GM19099 (cell line): ENCODE results near the gene COL6A6.

Source experiments
- POLR2A ChIP-seq: IDR thresholded peaks from 3 replicates; pipeline ENCODE4 v1.6.1; 2011; ENCODE audit warnings: low read depth; ENCODE audit not compliant: insufficient read length; ENCODE audit errors: extremely low read depth

COL6A6 gene, protein sequence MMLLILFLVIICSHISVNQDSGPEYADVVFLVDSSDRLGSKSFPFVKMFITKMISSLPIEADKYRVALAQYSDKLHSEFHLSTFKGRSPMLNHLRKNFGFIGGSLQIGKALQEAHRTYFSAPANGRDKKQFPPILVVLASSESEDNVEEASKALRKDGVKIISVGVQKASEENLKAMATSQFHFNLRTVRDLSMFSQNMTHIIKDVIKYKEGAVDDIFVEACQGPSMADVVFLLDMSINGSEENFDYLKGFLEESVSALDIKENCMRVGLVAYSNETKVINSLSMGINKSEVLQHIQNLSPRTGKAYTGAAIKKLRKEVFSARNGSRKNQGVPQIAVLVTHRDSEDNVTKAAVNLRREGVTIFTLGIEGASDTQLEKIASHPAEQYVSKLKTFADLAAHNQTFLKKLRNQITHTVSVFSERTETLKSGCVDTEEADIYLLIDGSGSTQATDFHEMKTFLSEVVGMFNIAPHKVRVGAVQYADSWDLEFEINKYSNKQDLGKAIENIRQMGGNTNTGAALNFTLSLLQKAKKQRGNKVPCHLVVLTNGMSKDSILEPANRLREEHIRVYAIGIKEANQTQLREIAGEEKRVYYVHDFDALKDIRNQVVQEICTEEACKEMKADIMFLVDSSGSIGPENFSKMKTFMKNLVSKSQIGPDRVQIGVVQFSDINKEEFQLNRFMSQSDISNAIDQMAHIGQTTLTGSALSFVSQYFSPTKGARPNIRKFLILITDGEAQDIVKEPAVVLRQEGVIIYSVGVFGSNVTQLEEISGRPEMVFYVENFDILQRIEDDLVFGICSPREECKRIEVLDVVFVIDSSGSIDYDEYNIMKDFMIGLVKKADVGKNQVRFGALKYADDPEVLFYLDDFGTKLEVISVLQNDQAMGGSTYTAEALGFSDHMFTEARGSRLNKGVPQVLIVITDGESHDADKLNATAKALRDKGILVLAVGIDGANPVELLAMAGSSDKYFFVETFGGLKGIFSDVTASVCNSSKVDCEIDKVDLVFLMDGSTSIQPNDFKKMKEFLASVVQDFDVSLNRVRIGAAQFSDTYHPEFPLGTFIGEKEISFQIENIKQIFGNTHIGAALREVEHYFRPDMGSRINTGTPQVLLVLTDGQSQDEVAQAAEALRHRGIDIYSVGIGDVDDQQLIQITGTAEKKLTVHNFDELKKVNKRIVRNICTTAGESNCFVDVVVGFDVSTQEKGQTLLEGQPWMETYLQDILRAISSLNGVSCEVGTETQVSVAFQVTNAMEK (N-terminal part only)

DNA sequence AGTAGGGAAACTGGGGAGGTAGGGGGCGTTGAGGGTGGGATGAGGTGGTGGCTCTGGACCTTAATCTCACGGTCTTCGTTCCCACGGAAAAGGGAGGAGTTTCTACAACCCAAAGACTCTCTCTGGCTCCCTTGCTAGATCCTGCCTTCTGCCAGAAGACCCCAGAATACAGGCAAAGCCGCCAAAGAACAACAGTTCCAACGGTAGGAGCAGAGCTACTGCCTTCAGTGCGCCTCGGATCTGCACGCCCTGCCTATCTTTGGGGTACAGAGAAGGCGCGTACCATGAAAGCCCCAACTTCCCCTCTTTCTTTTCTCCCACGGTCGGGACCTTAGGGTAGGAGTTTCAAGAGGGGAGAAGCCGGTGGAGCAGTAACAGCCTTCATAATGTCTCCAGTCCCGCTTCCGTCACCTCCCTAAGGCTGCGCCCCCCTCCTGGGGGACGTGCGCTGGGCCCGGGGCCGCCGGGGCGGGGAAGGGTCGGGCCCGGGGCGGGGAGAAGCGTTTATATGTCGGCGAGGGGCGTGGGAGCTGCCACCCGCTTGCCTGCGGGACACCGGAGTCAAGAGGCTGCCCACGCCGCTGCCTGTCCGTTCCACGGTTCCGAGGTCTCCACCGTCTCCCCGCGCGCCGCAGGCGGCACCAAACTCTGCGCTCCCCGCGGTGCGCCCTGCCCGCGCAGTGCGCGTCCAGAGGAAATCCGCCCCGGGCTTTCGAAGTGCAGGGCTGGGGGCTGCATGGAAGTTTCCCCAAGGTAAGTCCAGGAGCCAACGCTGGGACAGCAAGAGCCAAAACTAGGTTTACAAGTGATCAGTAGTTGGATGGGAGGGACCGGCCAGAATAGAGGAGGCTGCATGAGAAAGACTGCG is at the start of gene COL6A6:
TSS of gene COL6A6 (plus strand) at position 533 of the 868 bp plus-strand sequence. CDS start 43,188 bp downstream, outside the sequence.
- no peak for TF ChIP-seq POLR2A

DNA sequence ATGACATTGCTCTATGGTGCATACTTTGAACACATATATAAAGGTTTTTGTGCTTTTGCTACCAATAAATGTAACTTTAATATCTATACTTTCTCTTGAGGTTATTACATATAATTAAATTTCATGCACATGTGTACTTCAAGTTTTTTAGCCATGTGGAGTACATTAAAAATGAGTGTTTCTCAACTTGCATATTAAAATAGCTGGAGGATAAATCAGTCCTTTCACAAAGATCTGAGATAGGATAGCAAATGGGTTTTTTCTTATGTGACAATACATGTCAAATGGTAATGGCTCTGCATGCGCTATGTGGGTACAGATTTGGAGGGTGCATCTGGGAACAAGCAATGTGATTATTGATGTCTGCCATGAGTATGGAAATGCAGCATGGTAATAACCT is 48.7 kb upstream of the COL6A6 start:
- TF ChIP-seq POLR2A: no peak

DNA sequence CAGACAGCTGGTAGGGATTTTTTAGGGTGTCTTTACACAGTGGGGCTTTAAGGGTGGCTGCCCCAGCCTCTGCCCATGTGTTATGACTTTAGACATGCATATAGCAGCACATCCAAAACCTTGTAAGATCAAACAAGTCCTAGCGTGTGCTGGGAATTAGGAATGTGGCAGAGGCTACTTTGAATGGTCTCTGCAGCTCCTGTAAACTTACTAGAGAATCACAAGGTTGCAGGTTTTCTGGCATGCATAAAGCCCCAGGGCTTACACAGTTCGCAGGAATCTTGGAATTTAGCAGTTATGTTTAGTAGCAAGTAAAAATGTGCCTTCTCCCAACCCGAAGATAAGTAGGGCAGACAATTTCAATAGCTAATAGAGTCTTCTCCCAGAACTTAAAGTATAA is 46.9 kb upstream of the COL6A6 start:
- no peak for TF ChIP-seq POLR2A

DNA sequence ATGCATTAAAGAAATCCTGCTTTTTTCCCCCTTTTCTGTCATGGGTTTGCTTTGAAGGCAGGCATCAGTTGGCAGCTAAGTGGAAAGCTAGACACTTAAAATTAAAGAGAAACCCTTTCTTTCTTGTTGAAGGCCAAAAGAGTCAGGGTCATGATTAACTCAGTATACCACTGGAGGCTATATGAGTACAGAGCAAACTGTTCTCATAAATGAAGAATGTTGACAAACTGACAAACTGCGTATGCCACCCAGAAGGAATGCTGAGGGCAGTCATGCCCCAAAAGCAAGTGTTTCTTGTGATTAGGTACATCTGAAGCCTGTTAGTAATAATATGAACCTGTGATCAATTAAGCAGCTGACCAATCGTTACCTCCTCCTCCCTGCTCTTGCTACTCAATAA is 43.6 kb upstream of the COL6A6 start:
- TF ChIP-seq POLR2A: no peak

DNA sequence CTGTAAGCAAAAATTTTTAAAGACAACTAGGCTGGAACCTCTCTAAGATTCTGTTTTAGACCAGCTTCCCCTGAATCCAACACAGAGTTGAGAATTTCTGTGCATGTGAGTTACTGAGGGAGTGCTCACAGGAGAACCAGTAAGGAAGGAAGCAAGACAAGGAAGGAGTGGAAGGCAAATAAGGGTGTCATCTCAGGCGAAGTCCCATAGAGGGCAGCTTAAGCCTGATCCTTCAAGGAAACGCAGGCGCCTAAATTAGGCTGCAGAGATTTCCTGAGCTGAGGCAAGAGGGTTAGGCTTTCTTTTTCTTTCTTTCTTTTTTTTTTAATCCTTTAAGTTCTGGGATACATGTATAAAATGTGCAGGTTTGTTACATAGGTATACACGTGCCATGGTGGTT is 36.2 kb upstream of the COL6A6 start:
- TF ChIP-seq POLR2A: no peak

DNA sequence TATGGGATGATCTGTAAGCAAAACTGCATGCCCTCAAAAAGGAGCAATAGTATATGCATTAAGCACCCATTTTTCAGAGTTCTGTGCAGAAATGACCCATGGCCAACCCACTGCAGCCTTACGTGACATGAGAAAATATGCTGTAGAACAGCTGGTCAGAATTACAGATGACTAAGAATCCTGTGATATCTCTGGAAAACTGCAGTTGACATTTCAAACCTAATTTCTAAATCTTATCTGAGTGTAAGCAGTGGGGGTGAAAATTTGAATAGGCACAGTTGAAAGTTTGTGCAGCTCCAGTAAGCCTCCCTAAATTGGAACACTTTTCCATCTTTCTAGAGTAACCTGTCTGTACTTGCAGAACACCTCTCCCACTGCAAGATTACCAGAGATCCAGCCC is 28.7 kb upstream of the COL6A6 start:
- no peak for TF ChIP-seq POLR2A

DNA sequence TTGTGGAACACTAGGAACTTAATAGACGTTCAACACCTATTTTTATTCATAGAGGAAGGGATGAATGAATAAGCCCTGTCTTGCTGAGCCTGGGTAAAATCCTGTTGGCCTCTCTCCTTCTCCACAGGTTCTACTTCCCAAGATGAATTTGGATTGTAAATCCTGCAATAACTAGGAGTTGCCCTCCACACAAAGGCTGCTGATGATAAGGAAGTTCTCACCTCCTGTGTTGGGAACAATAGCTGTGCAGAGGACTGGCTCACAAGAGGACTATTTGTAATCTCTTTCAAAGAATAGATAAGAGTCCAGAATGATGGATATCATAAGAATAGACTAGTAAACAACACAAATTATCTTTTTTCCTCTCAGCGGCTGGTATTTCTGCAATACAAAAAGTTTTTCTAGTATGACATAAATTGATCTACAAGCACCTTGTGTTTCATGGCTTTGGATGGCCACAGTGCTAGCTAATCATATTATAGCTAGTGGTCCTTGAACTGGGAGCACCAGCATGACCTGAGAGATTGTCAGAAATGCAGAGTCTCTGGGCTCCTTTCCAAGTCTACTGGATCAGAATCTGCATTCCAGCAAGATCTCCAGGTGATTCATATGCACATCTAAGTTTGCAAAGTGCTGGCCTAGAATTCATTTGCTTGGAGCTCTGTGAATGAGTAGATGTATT is 28.1 kb upstream of the COL6A6 start:
- TF ChIP-seq POLR2A: no peak

DNA sequence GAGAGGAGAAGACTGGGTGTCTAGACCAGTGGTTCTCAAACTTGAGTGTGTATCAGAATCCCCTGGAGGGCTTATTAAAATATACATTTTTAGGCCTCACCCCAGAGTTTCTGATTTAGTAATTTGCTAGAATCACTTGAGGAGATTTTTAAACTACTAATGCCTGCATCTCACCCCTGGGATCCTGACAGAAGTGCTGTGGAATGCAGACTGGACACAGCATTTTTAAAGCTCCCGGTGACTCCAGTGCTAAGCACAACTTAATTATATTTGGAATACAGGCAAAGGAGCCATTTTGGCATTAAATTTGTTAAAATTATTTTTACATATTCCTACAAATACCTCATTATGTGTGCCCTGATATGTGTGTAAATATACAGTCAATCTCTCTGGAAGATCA is 26.7 kb upstream of the COL6A6 start:
- TF ChIP-seq POLR2A: no peak

DNA sequence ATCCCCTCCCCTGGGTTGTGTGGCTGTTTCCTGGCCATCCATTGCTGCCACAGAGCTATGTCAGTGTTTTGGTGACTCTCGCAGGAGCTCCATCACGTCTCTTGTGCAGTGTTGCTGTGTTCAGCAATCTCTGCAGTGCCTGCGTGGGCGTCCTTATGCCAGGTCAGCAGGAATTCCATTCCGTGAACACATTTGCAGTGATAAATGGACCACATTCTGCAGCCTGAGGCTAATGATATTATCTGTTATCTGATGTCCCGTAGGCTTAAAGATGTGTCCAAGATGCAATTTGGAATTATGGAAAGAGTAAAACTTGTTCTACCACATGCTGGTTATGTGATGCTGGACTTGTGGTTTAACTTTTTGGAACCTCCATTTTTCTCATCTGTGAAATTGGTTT is 25.5 kb upstream of the COL6A6 start:
- no peak for TF ChIP-seq POLR2A

DNA sequence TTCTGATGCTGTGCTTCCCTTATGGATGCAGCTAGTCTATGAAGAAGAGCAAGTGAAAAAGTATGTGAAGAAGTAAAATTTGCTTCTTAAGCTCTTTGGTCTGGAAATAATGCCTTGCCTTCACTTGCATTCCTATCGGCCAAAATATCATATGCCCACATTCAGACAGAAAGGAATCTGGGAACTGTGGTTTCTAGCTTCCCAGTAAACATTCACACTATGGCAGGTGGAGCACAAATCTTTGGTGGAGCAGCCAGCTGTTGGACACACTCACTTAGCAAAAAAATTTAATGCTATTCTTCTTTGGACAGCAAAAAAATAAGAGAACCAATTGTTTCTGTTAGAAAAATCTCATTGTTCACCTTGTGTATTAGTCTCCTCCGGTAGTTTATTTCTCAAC is 12.3 kb upstream of the COL6A6 start:
- TF ChIP-seq POLR2A: no peak

DNA sequence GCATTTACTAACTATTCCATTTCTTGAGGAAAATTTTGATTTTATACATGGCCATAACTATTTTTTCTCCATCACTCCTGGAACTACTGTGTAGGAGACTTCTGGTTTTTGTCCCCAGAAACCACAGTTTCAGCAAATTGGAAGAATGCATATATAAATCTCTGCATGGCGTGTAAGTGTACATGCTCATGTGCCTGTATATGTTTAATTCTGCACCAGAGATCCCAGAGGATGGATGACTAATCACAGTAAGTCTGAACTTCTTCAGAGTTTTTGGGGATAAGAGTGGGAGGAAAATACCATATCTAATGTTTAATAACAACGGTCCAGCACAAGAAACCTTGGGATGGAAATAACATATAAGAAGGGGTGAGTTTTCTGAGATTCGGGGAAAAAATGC is 10.9 kb upstream of the COL6A6 start:
- TF ChIP-seq POLR2A: no peak

DNA sequence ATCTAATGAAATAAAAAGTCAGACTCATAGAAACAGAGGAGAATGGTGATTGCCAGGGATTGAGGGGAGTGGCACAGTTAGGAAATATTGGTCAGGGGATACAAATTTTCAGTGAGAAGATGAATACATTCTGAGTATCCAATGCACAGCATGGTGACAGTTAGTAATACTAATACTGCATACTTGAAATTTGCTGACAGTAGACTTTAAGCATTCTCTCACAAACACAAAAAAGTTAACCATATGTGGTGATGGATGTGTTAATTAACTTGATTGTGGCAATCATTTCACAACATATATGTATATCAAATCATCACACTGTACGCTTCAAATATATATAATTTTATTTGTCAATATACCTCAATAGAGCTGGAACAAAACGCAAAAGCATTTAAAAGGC is 9.2 kb upstream of the COL6A6 start:
- no peak for TF ChIP-seq POLR2A

DNA sequence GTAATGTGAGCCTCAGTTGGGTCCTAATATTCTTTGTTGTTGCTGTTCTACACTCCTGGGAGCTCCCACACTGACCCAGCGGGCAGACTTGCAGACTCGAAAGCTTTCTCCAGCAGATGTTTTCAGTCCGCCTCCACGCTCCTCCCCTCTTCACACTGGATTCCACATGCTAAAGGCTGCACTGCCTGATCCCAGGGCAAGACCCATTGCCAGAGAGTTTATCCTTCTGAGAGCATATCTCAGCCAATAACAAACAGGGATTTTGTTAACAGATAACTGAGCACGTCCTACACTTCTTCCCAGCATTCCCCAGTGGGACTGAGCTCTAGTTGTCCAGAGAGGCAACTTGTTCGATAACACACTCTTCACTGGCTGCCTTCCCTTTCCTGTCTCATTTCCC is 8.0 kb upstream of the COL6A6 start:
- TF ChIP-seq POLR2A: no peak

DNA sequence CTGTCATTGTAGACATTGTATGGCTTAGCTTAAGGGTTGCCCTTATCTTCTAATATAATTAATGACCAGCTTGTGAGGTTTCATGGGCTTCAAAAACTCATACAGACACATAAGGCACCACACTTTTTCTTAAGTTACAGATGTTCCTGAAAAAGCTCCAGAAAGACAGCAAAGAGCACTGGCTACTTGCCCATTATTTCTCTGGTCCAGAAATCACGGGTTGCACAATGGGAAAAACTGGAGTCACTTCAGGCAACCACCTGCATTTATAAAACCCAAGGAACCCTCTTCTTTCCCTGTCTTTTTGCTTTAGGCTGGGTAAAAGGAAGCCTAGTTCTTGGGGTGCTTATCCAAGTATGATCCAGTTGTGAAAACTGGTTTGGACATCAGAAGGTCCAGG is 2.3 kb upstream of the COL6A6 start:
- TF ChIP-seq POLR2A: no peak

DNA sequence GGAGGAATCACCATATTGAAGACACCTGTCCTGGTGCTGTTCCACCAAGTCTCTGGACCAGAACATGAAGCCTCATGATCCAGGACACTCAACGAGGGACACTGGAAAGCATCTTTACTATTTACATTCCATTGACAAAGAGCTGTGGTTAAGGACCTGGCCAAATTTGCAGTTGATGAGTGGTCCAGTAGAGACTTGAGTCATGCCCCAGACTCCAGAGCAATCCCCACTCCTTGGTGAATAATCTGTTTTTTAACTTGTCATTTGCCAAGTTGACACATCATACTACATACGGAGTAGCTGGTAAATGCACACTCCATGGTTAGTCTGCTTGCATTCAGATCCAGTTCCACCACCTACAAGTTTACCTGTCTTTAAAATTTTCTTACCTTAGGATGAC is 1.2 kb upstream of the COL6A6 start:
- no peak for TF ChIP-seq POLR2A

DNA sequence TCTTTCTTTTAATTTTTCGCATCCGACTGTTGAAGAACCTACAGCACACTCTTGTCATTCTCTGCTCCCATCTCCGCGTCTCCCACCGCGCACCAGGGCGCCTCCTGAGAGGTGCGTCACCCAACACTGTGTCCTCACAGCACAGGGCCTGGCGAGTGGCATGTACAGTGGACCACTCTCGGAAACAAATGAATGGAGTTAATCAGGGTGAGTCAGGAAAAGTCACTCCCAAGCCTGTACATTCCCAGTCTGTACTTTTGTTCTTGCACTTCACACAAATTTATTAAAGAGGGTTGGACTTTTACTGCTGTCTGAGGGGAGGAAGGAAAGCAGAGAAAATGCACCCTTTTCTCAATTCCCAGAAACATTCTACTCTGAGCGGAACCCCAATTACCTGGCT is 625 bp downstream of the COL6A6 start:
- no peak for TF ChIP-seq POLR2A
